SIG-M5 treated with dmso at 0.1 percent for 504 hours (cell line): ENCODE data around the gene GNB4.

ENCODE experiments used
- DNase-seq: peaks from one replicate; lab custom pipeline; 2025; ENCODE audit not compliant: unreplicated experiment; lab: John Stamatoyannopoulos, UW

GNB4 gene

GRCh38 chr3:179373938-179374337, 77.3 kb downstream of the GNB4 start:
- DNase-seq: no peak

- DNase-seq: no peak
These were observed 81.6 kb downstream of the GNB4 start for GRCh38 chr3:179369621-179370020.

DNA sequence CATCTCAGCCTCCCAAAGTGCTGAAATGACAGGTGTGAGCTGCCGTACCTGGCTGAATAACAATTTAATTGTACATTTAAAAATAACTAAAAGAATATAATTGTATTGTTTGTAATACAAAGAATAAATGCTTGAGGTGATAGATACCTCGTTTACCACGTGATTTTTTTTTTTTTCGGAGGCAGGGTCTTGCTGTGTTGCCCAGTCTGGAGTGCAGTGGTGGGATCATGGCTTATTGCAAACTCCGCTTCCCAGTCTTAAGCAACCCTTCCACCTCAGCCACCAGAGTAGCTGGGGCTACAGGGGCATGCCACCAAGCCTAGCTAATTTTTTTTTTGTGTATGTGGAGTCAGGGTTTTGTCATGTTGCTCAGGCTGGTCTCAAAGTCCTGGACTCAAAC, 87.9 kb downstream of the GNB4 start:
- no peak for DNase-seq

DNA sequence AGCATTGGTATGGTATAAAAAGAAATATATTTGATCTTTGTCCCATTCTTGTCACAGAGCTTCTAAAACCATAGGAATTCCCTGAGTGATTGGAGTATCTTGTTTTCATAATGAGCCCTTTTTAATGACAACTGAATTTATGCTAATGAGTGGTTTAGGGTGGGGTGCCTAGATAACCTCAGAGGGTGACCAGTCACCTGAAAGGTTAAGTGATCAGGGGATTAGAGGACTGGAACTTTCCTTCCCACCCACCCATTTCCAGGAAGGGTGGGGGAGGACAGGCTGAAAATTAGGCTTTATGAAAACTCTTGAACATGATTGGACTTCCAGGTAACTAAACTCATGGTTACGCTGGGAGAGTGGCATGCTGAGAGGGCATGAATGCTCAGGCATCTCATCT, 95.3 kb downstream of the GNB4 start:
- no peak for DNase-seq

GRCh38 chr3:179348325-179349013, 102.8 kb downstream of the GNB4 start:
- DNase-seq: peak; percentile 58

GRCh38 chr3:179347345-179348194, 103.7 kb downstream of the GNB4 start, which contains the start of gene MFN1:
TSS of gene MFN1 (plus strand) at chr3:179347709. CDS start at chr3:179348852, 1,143 bp downstream.
- peak; percentile 96 for DNase-seq
